Measurements from ENCODE around the gene IFNG. TPM values are rescaled to one million over a fixed set of nuclear protein-coding genes. Genes with fewer than 3 reads are reported as not detected.

IFNG gene
- total and polyA plus RNA-seq, 11 donors = 0.20 to 1.3 TPM; not detected in 9

GRCh38 chr12:68190301-68190700 lies 30.8 kb upstream of the IFNG start:
- Histone ChIP-seq H3K9me3 (no peaks in the 10 kb centered on the region), H3K27ac (no peak overlapping the region), H3K27me3 (peaks cover 0 to 3% (median 0%) of the 10 kb centered on the region in 9 donors), H3K4me1 (no peaks in the 10 kb centered on the region), H3K4me3 (no peak overlapping the region), H3K36me3 (no peaks in the 10 kb centered on the region)
- no peak for TF ChIP-seq POLR2A (IDR thresholded peaks at IDR 0.05)
- DNase-seq = no peak
- ATAC-seq = no peak
- intact Hi-C loops (cut with DNase I) = no loop called here

- Histone ChIP-seq H3K4me1 (no peaks in the 10 kb centered on the region), H3K36me3 (no peaks in the 10 kb centered on the region), H3K27ac (no peak overlapping the region), H3K9me3 (no peaks in the 10 kb centered on the region), H3K4me3 (no peak overlapping the region), H3K27me3 (peaks cover 0 to 3% (median 0%) of the 10 kb centered on the region in 9 donors)
- 79 to 87% (median 83%) methylated on average over 4 of the region's 4 CpGs for WGBS, 4 donors
- ATAC-seq (no peak), DNase-seq (no peak)
- no peak for TF ChIP-seq CTCF (IDR thresholded peaks at IDR 0.05)
- no peak for TF ChIP-seq POLR2A (IDR thresholded peaks at IDR 0.05)
- intact Hi-C loops (cut with DNase I) = no loop called here
Measured at GRCh38 chr12:68189821-68190242, 30.3 kb upstream of the IFNG start.

- intact Hi-C loops (cut with DNase I) = no loop called here
- WGBS, 4 donors = 69 to 78% (median 73%) methylated on average over 3 of the region's 3 CpGs
- Histone ChIP-seq H3K9me3 (no peaks in the 10 kb centered on the region), H3K4me1 (peaks cover 0 to 11% (median 0%) of the 10 kb centered on the region in 12 donors), H3K27me3 (peaks cover 0 to 3% (median 0%) of the 10 kb centered on the region in 9 donors), H3K27ac (no peak overlapping the region), H3K36me3 (no peaks in the 10 kb centered on the region), H3K4me3 (no peak overlapping the region)
- TF ChIP-seq CTCF (IDR thresholded peaks at IDR 0.05) (no peak), POLR2A (IDR thresholded peaks at IDR 0.05) (no peak)
- DNase-seq = no peak
- ATAC-seq = no peak
Measured at GRCh38 chr12:68185598-68185997, 26.1 kb upstream of the IFNG start.

GRCh38 chr12:68180792-68181744 lies 21.5 kb upstream of the IFNG start:
- DNase-seq = no peak
- H3K4me3 ChIP-seq = no peak overlapping the region

More at GRCh38 chr12:68180792-68181744, 21.5 kb upstream of the IFNG start:
- TF ChIP-seq POLR2A (IDR thresholded peaks at IDR 0.05) (no peak), CTCF (IDR thresholded peaks at IDR 0.05) (no peak)
- Histone ChIP-seq H3K9me3 (no peaks in the 10 kb centered on the region), H3K27ac (no peak overlapping the region), H3K4me1 (peaks cover 0 to 14% (median 0%) of the 10 kb centered on the region in 12 donors), H3K27me3 (no peaks in the 10 kb centered on the region), H3K36me3 (no peaks in the 10 kb centered on the region)
- intact Hi-C loops (cut with DNase I) = no loop called here
- whole genome bisulfite sequencing, 4 donors = 38 to 52% (median 48%) methylated on average over 3 of the region's 3 CpGs
- ATAC-seq = peak in 3 of 4 donors; percentile 44 to 75 (median 65)

Data from heart left ventricle (tissue), 16 donors.